ENCODE measurements around the gene TMEM126A. TPM values are rescaled to one million over a fixed set of nuclear protein-coding genes. Genes with fewer than 3 reads are reported as not detected.
"Not testable (repeated sequence)": the region's sequence is repeated elsewhere in the genome, so short reads cannot be mapped to it uniquely, and the experiment has no call there.

The TMEM126A gene
- total and polyA plus RNA-seq, 2 experiments from 2014 or later, result 48.0 to 58.0 TPM

GRCh38 chr11:85603220-85603619, 44.5 kb upstream of the TMEM126A start:
- Histone ChIP-seq H3K4me1 (ENCODE audit: insufficient read depth) (no peaks in the 10 kb centered on the region), H2AFZ (no peak overlapping the region), H3K9me2 (replicated peaks; ENCODE audit: insufficient read depth) (no peaks in the 10 kb centered on the region), H3K27ac (no peak overlapping the region), H4K20me1 (ENCODE audit: insufficient read depth, poor library complexity, severe bottlenecking) (no peaks in the 10 kb centered on the region), H3K4me2 (no peak overlapping the region), H3K4me3 (no peak overlapping the region), H3K27me3 (no peaks in the 10 kb centered on the region), H3K9me3 (ENCODE audit: low read depth) (no peaks in the 10 kb centered on the region), H3K79me2 (no peaks in the 10 kb centered on the region), H3K36me3 (replicated peaks; ENCODE audit: insufficient read depth, low read depth) (no peaks in the 10 kb centered on the region)
- TF ChIP-seq EZH2 (IDR thresholded peaks at IDR 0.05; ENCODE audit: borderline replicate concordance) (no peak), CTCF (IDR thresholded peaks at IDR 0.05; ENCODE audit: poor library complexity) (no peak), EZH2phosphoT487 (IDR thresholded peaks at IDR 0.05; ENCODE audit: low read depth, severe bottlenecking, unreplicated experiment) (no peak)
- 94% methylated on average over 4 of the region's 4 CpGs for WGBS (ENCODE audit: low lambda C conversion rate, missing lambda C conversion rate)
- DNase-seq (ENCODE audit: low spot score), result no peak

DNA sequence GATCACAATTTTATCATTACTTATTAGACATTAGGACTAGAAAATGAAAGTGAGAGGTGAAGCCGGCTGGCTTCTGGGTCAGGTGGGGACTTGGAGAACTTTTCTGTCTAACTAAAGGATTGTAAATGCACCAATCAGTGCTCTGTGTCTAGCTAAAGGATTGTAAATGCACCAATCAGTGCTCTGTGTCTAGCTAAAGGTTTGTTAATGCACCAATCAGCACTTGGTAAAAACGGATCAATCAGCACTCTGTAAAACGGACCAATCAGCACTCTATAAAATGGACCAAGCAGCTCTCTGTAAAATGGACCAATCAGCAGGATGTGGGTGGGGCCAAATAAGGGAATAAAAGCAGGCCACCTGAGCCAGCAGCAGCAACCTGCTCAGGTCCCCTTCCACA, 41.5 kb upstream of the TMEM126A start:
- WGBS (ENCODE audit: low lambda C conversion rate, missing lambda C conversion rate), result 96% methylated on average over 3 of the region's 3 CpGs
- not testable (repeated sequence) for H3K4me1 ChIP-seq (ENCODE audit: insufficient read depth); H3K27ac ChIP-seq

GRCh38 chr11:85608621-85609020, 39.1 kb upstream of the TMEM126A start:
- not testable (repeated sequence) for H3K4me1 ChIP-seq (ENCODE audit: insufficient read depth); H3K27ac ChIP-seq; H3K9me3 ChIP-seq (ENCODE audit: low read depth); H3K79me2 ChIP-seq; H2AFZ ChIP-seq; H3K36me3 ChIP-seq (replicated peaks; ENCODE audit: insufficient read depth, low read depth); H4K20me1 ChIP-seq (ENCODE audit: insufficient read depth, poor library complexity, severe bottlenecking); DNase-seq (ENCODE audit: low spot score); H3K9me2 ChIP-seq (replicated peaks; ENCODE audit: insufficient read depth); H3K4me2 ChIP-seq; H3K27me3 ChIP-seq; H3K4me3 ChIP-seq

More for the DNA sequence above, 41.5 kb upstream of the TMEM126A start:
- not testable (repeated sequence) for H3K9me2 ChIP-seq (replicated peaks; ENCODE audit: insufficient read depth); DNase-seq (ENCODE audit: low spot score); H3K4me2 ChIP-seq; H2AFZ ChIP-seq; H3K27me3 ChIP-seq; H3K4me3 ChIP-seq; H4K20me1 ChIP-seq (ENCODE audit: insufficient read depth, poor library complexity, severe bottlenecking); H3K36me3 ChIP-seq (replicated peaks; ENCODE audit: insufficient read depth, low read depth); H3K9me3 ChIP-seq (ENCODE audit: low read depth); H3K79me2 ChIP-seq

DNA sequence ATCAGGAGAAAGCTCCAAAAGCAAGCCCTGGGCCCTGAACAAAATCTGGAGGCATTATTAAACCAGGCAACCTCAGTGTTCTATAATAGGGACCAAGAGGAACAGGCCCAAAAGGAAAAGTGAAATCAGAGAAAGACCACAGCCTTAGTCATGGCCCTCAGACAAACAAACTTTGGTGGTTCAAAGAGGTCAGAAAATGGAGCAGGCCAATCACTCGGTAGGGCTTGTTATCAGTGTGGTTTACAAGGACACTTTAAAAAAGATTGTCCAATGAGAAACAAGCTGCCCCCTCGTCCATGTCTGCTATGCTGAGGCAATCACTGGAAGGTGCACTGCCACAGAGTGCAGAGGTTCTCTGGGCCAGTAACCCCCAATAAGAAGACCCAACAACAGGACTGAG, 38.5 kb upstream of the TMEM126A start:
- H3K4me1 ChIP-seq (ENCODE audit: insufficient read depth); H3K4me3 ChIP-seq; H3K27me3 ChIP-seq; H3K9me3 ChIP-seq (ENCODE audit: low read depth); DNase-seq (ENCODE audit: low spot score); H3K9me2 ChIP-seq (replicated peaks; ENCODE audit: insufficient read depth); H4K20me1 ChIP-seq (ENCODE audit: insufficient read depth, poor library complexity, severe bottlenecking); H3K36me3 ChIP-seq (replicated peaks; ENCODE audit: insufficient read depth, low read depth); H3K79me2 ChIP-seq; H2AFZ ChIP-seq; H3K4me2 ChIP-seq; H3K27ac ChIP-seq: not testable (repeated sequence)
- 60% methylated on average over 2 of the region's 2 CpGs for WGBS (ENCODE audit: low lambda C conversion rate, missing lambda C conversion rate)

DNA sequence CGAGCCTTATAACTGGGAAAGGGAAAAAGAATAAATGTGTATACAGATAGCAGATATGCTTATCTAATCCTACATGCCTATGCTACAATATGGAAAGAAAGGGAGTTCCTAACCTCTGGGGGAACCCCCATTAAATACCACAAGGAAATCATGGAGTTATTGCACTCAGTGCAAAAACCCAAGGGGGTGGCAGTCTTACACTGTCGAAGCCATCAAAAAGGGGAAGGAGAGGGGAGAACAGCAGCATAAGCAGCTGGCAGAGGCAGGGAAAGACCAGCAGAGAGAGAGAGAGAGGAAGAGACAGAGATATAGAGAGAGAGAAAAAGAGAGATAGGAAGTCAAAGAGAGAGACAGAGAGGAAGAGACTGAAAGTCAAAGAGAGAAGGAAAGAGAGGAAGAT, 36.1 kb upstream of the TMEM126A start:
- H3K27ac ChIP-seq; H3K79me2 ChIP-seq; H3K36me3 ChIP-seq (replicated peaks; ENCODE audit: insufficient read depth, low read depth); H4K20me1 ChIP-seq (ENCODE audit: insufficient read depth, poor library complexity, severe bottlenecking); H3K9me2 ChIP-seq (replicated peaks; ENCODE audit: insufficient read depth); H3K9me3 ChIP-seq (ENCODE audit: low read depth); H3K4me3 ChIP-seq; H3K4me1 ChIP-seq (ENCODE audit: insufficient read depth); H3K4me2 ChIP-seq; DNase-seq (ENCODE audit: low spot score); H2AFZ ChIP-seq; H3K27me3 ChIP-seq: not testable (repeated sequence)
- WGBS (ENCODE audit: low lambda C conversion rate, missing lambda C conversion rate), result 86% methylated on average over 2 of the region's 2 CpGs

DNA sequence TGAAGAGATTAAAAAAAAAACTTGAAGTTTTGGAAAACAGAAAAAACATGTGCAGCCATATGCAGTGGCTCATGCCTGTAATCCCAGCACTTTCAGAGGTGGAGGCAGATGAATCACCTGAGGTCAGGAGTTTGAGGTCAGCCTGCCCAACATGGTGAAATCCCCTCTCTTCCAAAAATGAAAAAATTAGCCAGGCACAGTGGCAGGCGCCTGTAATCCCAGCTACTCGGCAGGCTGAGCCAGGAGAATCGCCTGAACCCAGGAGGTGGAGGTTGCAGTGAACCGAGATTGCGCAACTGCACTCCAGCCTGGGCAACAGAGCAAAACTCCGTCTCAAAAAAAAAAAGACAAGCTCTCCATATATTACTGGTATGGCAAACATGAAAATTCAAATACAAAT, 28.3 kb upstream of the TMEM126A start:
- Histone ChIP-seq H3K4me1 (ENCODE audit: insufficient read depth) (no peaks in the 10 kb centered on the region), H3K9me3 (ENCODE audit: low read depth) (no peaks in the 10 kb centered on the region), H3K27ac (no peak overlapping the region), H2AFZ (no peak overlapping the region), H3K36me3 (replicated peaks; ENCODE audit: insufficient read depth, low read depth) (no peaks in the 10 kb centered on the region), H3K9me2 (replicated peaks; ENCODE audit: insufficient read depth) (no peaks in the 10 kb centered on the region), H4K20me1 (ENCODE audit: insufficient read depth, poor library complexity, severe bottlenecking) (no peaks in the 10 kb centered on the region), H3K79me2 (no peaks in the 10 kb centered on the region), H3K4me2 (no peak overlapping the region), H3K4me3 (no peak overlapping the region), H3K27me3 (no peaks in the 10 kb centered on the region)
- WGBS (ENCODE audit: low lambda C conversion rate, missing lambda C conversion rate), result 85% methylated on average over 6 of the region's 6 CpGs
- DNase-seq (ENCODE audit: low spot score), result no peak
- TF ChIP-seq CTCF (IDR thresholded peaks at IDR 0.05; ENCODE audit: poor library complexity), result no peak
- no peak for TF ChIP-seq EZH2 (IDR thresholded peaks at IDR 0.05; ENCODE audit: borderline replicate concordance)
- no peak for TF ChIP-seq EZH2phosphoT487 (IDR thresholded peaks at IDR 0.05; ENCODE audit: low read depth, severe bottlenecking, unreplicated experiment)

All from hepatocyte (in vitro differentiated cells).